ENCODE data around the gene AEBP1.

Gene AEBP1

GRCh38 chr7:44103923-44104859 is at the start of gene AEBP1:
Gene AEBP1 (plus strand): TSS chr7:44104345. CDS start chr7:44104666, 321 bp downstream.
- TF ChIP-seq GATA3 (IDR thresholded peaks at IDR 0.05; ENCODE audit: low read depth, low read length) (no peak), GATA2 (IDR thresholded peaks at IDR 0.05; ENCODE audit: low read depth, low read length) (no peak)

- TF ChIP-seq GATA3 (IDR thresholded peaks at IDR 0.05; ENCODE audit: low read depth, low read length) (no peak), GATA2 (IDR thresholded peaks at IDR 0.05; ENCODE audit: low read depth, low read length) (no peak)
Observed at GRCh38 chr7:44056681-44057080, 47.5 kb upstream of the AEBP1 start.

- TF ChIP-seq GATA3 (IDR thresholded peaks at IDR 0.05; ENCODE audit: low read depth, low read length): no peak
Observed at GRCh38 chr7:44057181-44057848, 46.8 kb upstream of the AEBP1 start.

GRCh38 chr7:44057849-44058758 is 46.0 kb upstream of the AEBP1 start:
- no peak for TF ChIP-seq GATA3 (IDR thresholded peaks at IDR 0.05; ENCODE audit: low read depth, low read length)

- TF ChIP-seq GATA3 (IDR thresholded peaks at IDR 0.05; ENCODE audit: low read depth, low read length) (no peak), GATA2 (IDR thresholded peaks at IDR 0.05; ENCODE audit: low read depth, low read length) (no peak)
Observed at GRCh38 chr7:44058759-44059218, 45.4 kb upstream of the AEBP1 start.

GRCh38 chr7:44059219-44060090 is 44.7 kb upstream of the AEBP1 start:
- TF ChIP-seq GATA3 (IDR thresholded peaks at IDR 0.05; ENCODE audit: low read depth, low read length): no peak
- no peak for TF ChIP-seq GATA2 (IDR thresholded peaks at IDR 0.05; ENCODE audit: low read depth, low read length)

GRCh38 chr7:44060091-44060947 is 43.8 kb upstream of the AEBP1 start:
- no peak for TF ChIP-seq GATA3 (IDR thresholded peaks at IDR 0.05; ENCODE audit: low read depth, low read length)

GRCh38 chr7:44060948-44061644 is 43.0 kb upstream of the AEBP1 start:
- TF ChIP-seq GATA3 (IDR thresholded peaks at IDR 0.05; ENCODE audit: low read depth, low read length) (no peak), GATA2 (IDR thresholded peaks at IDR 0.05; ENCODE audit: low read depth, low read length) (no peak)

GRCh38 chr7:44061645-44062179 is 42.4 kb upstream of the AEBP1 start:
- no peak for TF ChIP-seq GATA2 (IDR thresholded peaks at IDR 0.05; ENCODE audit: low read depth, low read length)
- TF ChIP-seq GATA3 (IDR thresholded peaks at IDR 0.05; ENCODE audit: low read depth, low read length): no peak

GRCh38 chr7:44062180-44062902 is 41.8 kb upstream of the AEBP1 start:
- no peak for TF ChIP-seq GATA2 (IDR thresholded peaks at IDR 0.05; ENCODE audit: low read depth, low read length)
- TF ChIP-seq GATA3 (IDR thresholded peaks at IDR 0.05; ENCODE audit: low read depth, low read length): no peak

GRCh38 chr7:44062903-44063295 is 41.2 kb upstream of the AEBP1 start:
- TF ChIP-seq GATA2 (IDR thresholded peaks at IDR 0.05; ENCODE audit: low read depth, low read length) (no peak), GATA3 (IDR thresholded peaks at IDR 0.05; ENCODE audit: low read depth, low read length) (no peak)

Measured in SH-SY5Y (cell line).